ENCODE data around the gene PSMA8.
"Not testable (repeated sequence)": the region's sequence is repeated elsewhere in the genome, so short reads cannot be mapped to it uniquely, and the experiment has no call there.

Gene PSMA8

GRCh38 chr18:26176134-26176533 lies 42.5 kb downstream of the PSMA8 start:
- DNase-seq (ENCODE audit: low spot score), result no peak

- no peak for DNase-seq (ENCODE audit: low spot score)
Observed at GRCh38 chr18:26181343-26181826, 47.7 kb downstream of the PSMA8 start.

DNA sequence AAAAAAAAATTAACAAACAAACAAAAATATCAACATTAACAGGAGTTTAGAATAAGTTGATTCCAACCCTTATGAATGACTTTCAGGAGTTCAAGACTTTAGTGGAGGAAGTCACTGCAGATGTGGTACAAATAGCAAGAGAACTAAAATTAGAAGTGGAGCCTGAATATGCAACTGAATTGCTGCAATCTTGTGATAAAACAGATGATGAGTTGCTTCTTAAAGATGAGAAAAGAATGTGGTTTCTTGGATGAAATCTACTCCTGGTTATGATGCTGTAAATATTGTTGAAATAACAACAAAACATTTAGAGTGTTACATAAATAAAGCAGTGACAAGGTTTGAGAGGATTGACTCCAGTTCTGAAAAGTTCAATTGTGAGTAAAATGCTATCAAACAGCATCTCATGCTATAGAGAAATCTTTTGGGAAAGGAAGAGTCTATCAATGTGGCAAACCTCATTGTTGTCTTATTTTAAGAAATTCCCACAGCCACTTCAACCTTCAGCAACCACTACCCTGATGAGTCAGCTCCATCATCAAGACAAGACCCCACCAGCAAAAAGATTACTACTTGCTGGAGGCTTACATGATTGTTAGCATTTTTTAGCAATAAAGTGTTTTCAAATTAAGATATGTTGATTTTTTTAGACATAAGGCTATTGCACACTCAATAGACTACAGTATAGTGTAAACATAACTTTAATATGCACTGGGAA lies 49.9 kb downstream of the PSMA8 start:
- DNase-seq (ENCODE audit: low spot score), result no peak

GRCh38 chr18:26185267-26185666 lies 51.6 kb downstream of the PSMA8 start:
- no peak for DNase-seq (ENCODE audit: low spot score)

- peak; percentile 50 for DNase-seq (ENCODE audit: low spot score)
Observed at GRCh38 chr18:26190506-26190905, 56.8 kb downstream of the PSMA8 start.

DNA sequence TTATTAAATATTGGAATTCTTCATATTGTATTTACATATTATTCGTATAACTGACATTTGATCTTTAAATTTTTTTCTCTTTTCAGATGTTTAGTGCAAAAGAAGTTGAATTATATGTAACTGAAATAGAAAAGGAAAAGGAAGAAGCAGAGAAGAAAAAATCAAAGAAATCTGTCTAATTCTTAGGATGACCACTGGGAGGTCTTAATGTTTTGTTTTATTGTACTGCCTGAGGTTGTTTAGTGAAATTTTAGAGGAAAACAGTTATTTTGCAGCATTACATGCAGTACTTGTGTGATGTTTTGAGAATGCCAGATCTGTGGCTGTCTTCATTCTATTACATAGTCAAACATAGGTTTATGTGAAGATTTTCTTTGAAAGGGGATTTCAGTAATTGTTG lies 58.6 kb downstream of the PSMA8 start:
- DNase-seq (ENCODE audit: low spot score), result no peak

DNA sequence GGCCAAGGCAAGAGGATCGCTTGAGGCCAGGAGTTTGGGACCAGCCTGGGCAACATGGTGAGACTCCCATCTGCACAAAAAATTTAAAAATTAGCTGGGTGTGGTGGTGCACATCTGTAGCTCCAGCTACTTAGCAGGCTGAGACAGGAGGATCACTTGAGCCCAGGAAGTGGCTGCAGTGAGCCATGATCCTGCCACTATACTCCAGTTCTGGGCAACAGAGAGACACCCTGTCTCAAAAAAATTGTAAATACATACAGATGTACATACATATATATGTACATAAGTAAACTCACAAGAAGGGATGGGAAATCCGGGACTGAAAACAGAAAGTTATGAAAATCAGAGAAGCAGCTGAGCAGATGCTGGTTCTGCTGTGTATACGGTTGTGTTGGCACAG lies 62.9 kb downstream of the PSMA8 start:
- DNase-seq (ENCODE audit: low spot score), result no peak

- not testable (repeated sequence) for DNase-seq (ENCODE audit: low spot score)
Observed at GRCh38 chr18:26202001-26202400, 68.3 kb downstream of the PSMA8 start.

- no peak for DNase-seq (ENCODE audit: low spot score)
Observed at GRCh38 chr18:26205318-26205717, 71.6 kb downstream of the PSMA8 start.

DNA sequence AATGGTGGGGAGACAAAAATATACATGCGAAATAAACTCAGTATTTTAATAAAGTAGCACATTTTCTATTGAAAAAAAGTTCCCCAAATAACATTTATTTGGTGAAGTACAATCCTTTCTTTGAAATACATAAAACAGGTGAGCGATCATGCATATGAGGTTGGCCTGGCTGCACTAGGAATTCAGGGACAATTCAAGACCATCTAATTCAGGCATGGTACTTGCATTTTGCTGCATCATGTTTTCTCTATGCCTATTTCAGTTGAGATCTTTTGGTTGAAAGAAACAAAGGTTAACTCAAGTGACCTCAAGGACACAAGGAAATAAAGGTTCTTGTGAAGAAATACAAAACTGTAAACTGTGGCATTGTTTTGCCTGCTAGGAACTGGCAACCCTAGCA lies 72.8 kb downstream of the PSMA8 start:
- DNase-seq (ENCODE audit: low spot score), result no peak

DNA sequence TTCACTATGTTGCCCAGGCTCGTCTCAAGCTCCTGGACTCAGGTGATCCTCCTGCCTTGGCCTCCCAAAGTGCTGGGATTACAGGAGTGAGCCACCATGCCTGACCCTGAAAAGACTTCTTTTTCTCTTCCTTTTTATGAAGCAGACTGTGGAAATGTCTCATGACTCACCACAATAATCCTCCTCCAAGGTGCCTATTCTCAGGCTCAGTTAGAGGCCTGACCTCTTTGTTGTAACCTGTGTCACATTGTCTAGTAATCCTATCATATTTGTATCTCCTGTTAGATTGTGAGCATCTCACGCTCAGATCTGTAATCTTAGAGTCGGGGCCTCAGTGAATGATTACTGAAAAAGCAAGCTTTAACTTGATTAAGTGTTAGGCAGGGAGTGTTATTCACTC lies 74.3 kb downstream of the PSMA8 start:
- DNase-seq (ENCODE audit: low spot score), result no peak

- DNase-seq (ENCODE audit: low spot score), result no peak
Observed at GRCh38 chr18:26208977-26209376, 75.3 kb downstream of the PSMA8 start.

DNA sequence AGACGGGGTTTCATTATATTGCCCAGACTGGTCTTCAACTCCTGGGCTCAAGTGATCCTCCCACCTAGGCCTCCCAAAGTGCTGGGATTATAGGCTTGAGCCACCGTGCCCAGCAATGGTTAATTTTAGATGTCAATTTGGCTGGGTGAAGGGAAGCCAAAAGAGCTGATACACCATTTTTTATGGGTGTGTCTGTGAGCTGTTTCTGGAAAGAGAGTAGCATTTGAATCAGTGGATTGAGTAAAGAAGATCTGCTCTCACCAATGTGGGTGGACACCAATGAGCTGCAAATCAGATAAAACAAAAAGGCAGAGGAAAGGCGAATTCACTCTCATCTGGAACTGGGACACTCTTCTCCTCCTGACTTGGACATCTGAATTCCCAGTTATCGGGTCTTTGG lies 76.5 kb downstream of the PSMA8 start:
- no peak for DNase-seq (ENCODE audit: low spot score)

- DNase-seq (ENCODE audit: low spot score), result peak; percentile 72
Observed at GRCh38 chr18:26215247-26215970, 81.7 kb downstream of the PSMA8 start.

DNA sequence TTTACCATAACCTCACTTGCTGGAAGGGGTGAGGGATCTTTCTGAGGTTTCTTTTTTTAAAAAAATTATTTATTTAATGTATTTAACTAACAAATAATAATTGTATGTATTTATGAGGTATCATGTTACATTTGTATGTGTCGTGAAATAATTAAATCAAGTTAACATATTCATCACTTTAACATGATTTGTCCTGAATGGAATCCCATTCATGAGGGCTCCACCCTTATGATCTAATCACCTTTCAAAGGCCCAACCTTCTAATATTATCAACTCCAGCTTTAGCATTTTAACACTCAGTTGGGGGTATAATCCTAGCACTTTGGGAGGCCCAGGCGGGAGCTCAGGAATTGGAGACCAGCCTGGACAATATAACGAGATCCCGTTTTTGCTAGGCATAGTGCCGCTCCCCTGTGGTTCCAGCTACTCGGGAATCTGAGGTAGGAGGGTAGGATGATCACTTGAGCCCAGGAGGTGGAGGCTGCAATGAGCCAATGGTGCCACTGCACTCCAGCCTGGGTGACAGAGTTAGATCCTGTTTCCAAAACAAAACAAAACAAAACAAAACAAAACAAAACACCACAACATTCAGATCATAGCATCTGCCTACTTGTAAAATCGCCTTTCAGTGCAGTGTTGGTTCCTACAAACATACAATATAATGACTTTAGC lies 91.5 kb downstream of the PSMA8 start:
- no peak for DNase-seq (ENCODE audit: low spot score)

DNA sequence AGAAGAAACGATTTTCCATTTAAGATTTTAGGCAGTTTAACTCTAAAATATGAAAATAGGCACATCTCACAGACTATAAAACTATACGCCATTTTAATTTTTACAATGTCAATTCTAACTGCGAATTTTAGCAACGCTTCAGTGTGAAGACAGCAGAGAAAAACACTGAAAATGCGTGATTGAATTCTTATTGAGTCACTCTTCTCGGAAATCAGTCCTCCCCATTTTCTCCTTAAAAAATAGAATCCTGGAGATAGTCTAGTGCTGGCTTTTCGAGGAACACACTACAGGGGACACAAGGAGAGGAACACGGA lies 92.2 kb downstream of the PSMA8 start:
- no peak for DNase-seq (ENCODE audit: low spot score)

DNA sequence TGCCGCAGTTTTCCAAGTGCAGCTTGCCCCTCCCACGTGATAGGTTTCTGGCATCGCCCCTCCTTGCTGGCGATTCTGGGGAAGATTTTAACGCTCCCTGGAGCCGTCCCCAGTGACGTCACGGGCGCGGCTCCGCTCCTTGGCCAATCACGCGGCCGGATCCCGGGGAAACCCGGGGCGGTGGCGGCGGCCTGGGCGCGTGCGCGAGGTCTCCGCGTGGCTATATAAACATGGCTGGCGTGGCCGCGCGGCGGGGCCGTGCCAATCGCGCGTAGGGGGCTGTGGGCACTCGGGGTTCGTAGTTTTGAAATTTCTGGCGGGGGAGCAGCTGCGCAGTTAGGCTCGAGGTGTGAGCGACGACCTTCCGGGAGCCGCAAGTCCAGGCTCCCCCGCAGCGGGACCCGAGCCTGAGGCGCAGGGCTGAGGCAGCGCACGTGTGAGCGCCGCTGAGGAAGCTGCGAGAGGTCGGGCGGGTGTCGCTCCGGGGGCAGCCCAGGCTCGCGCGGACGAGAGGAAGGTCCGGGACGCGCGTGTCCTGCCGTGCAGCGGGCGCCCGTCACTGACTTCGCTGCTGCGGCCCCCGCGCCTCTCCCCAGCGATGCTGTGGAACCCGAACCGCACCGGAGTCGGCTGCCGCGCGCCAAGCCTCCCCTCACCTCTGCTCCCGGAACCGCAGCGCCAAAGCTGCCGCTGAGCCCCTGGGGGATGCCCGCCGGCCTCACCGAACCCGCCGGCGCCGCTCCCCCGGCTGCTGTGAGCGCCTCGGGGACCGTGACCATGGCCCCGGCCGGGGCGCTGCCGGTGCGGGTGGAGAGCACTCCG lies 92.8 kb downstream of the PSMA8 start, which contains the start of gene TAF4B:
TSS of gene TAF4B (plus strand) at position 217 of the 822 bp plus-strand sequence. CDS start at position 706, 489 bp downstream.
- DNase-seq (ENCODE audit: low spot score), result peak; percentile 94

DNA sequence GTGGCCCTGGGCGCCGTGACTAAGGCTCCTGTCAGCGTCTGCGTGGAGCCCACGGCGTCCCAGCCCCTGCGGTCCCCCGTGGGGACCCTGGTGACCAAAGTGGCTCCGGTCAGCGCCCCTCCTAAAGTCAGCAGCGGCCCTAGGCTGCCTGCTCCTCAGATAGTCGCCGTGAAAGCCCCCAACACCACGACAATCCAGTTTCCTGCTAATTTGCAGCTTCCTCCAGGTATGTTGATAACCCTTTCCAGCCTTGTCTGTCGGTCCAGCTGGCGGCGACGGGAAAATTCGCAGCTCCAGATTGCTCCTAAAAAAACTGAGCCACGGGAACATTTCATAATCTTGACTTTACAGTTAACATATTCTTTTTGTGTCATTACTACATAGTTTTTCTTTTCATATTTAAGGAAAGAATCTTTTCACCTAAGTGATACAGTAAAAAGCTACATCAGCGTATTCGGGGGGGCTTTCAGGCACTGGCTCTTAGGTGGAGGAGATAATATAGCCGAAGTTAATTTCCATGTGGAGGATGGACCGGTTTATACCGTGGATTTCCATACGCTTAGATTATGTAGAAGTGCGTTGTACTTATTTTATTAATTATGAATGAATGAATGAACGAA lies 93.5 kb downstream of the PSMA8 start:
- no peak for DNase-seq (ENCODE audit: low spot score)

DNA sequence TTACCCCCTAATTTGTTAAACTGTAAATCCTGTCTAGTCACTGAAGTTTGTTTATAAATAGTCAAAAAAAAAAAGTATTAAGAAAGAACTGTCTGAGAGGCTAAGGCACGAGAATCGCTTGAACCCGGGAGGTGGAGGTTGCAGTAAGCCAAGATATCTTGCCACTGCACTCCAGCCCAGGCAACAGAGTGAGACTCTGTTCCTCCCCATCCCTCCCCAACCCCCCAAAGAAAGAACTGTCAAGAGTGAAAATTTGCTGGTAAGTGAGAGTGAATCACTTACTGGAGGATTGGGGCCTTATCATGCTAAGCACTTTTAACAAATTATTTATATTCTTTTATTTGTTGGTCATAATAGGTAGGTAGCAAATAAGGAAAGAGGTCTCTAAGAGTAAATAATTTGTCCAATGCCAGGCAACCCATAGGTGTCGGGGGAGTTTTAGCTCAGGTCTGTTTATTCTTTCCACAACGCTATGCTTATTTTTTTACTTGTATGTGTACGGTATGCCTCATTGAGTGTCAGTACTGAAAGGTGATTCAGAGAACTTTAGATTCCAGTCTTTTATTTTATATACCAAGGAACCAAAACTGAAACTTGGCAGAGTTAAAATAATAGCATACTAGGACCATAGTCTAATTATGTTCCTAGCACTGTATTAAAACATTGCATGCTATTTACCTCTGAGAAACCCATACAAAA lies 95.0 kb downstream of the PSMA8 start:
- no peak for DNase-seq (ENCODE audit: low spot score)

DNA sequence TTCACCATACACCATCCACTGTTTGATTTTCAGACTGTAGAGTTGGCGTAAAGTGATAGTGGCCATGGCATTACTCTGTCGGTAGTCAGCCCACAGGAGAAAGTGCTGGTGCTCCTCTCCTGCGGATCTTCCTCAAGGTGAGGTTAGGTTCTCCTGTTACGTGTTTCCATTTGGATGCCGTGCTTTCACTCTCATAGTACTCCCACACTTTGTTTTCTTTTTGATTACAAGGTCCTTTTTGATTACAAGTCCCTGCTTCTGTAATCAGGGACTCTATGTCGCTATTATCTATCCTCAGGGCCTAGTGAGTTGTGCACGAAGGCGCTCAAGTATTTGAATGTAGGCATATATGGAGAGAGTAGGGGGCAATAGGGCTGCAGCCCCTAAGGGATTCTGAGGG lies 96.8 kb downstream of the PSMA8 start:
- DNase-seq (ENCODE audit: low spot score), result no peak

DNA sequence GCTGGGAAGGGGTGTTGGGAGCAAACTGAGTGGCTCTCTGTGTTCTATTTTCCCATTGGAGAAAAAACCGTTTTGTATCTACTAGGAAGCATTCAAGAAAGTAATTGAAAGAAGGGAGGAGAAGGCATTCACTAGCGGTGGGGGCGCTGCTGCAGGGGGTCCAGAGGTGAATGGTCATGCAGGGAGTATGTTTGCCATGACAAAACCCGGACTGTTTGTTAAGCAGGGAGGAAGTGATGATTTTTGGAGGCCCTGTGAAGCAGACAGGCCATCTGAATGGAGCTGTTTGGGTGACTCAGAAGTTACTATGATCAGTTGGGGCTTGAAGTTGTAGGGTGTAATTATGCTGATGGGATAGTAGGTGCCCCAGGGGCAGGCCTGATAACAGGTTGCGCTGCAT lies 99.5 kb downstream of the PSMA8 start:
- no peak for DNase-seq (ENCODE audit: low spot score)

Data from CD4-positive, alpha-beta T cell treated with Interleukin-2 at 100 ng/mL for 4 hours (primary cell).